ENCODE measurements around the gene PTCH2. TPM values are rescaled to one million over a fixed set of nuclear protein-coding genes. Genes with fewer than 3 reads are reported as not detected.
A peak's percentile ranks its signal among the peaks of the same experiment; 100 is the strongest.

Gene PTCH2
- total RNA-seq, 3 donors from 2014 or later, result 0.32 to 2.2 (median 1.3) TPM

DNA sequence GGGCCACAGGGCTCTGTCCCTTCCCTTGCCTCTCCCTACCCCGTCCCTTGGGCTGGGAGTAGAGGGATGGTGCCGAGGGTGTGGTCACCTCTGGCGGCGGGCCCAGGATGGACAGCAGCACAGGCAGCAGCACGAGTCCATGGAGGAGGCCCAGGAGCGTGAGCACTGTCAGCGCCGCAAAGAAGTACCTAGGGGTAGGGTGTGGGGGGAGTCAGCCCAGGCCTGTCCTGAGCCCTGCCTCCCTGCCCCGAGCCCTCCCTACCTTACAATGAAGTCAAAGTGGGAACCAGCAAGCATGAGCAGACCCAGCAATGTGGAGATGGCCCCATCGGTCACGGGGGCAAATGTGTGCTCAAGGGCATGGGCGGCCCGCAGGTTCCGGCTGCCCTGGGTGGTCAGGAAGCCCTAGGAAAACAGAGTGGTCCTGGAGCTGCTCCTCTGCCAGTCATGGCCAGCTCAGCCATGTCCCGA lies 20.0 kb downstream of the PTCH2 start:
- H3K27me3 ChIP-seq, result no peaks in the 10 kb centered on the region
- no peak overlapping the region for H3K4me3 ChIP-seq
- intact Hi-C loops (cut with DNase I; ENCODE audit: low total_unique reads), result no loop called here
- no peaks in the 10 kb centered on the region for H3K4me1 ChIP-seq
- H3K36me3 ChIP-seq, result no peaks in the 10 kb centered on the region
- peak overlapping the region in 1 of 2 donors; percentile 38 for H3K27ac ChIP-seq
- no peaks in the 10 kb centered on the region for H3K9me3 ChIP-seq
- TF ChIP-seq, protein P1, sequence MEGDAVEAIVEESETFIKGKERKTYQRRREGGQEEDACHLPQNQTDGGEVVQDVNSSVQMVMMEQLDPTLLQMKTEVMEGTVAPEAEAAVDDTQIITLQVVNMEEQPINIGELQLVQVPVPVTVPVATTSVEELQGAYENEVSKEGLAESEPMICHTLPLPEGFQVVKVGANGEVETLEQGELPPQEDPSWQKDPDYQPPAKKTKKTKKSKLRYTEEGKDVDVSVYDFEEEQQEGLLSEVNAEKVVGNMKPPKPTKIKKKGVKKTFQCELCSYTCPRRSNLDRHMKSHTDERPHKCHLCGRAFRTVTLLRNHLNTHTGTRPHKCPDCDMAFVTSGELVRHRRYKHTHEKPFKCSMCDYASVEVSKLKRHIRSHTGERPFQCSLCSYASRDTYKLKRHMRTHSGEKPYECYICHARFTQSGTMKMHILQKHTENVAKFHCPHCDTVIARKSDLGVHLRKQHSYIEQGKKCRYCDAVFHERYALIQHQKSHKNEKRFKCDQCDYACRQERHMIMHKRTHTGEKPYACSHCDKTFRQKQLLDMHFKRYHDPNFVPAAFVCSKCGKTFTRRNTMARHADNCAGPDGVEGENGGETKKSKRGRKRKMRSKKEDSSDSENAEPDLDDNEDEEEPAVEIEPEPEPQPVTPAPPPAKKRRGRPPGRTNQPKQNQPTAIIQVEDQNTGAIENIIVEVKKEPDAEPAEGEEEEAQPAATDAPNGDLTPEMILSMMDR (IDR thresholded peaks at IDR 0.05), result no peak
- TF ChIP-seq POLR2A (IDR thresholded peaks at IDR 0.05) (no peak), POLR2AphosphoS5 (IDR thresholded peaks at IDR 0.05) (no peak)
- DNase-seq (ENCODE audit: low spot score in 2 of 2), result no peak

DNA sequence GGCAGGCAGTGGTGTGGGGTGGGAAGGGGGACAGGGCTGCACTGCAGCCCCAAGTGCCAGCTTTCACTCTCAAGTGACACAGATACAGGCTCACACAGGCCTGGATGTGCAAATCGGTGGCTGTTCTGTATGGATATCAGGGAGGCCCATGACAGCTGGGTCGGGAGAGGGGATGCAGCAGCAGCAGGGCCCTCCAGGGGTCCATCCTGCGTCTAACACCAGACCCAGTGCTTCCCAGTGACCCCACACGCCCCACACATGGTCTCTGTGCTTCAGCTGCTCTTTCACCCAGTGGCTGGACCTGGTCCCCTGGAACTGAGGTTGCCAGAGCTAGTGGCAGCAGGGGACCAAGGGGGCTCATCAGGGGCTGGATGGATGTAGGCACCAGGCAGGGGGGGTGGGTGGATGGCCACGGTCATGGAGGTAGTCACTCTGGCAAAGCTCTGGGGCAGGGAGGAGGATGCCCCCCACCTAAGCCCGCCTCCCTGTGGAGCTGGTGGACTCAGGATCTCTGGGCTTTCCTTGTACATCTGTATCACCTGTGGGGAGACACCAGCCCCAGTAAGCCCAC lies 20.8 kb downstream of the PTCH2 start:
- no peaks in the 10 kb centered on the region for H3K4me1 ChIP-seq
- DNase-seq (ENCODE audit: low spot score in 2 of 2), result no peak
- intact Hi-C loops (cut with DNase I; ENCODE audit: low total_unique reads), result no loop called here

DNA sequence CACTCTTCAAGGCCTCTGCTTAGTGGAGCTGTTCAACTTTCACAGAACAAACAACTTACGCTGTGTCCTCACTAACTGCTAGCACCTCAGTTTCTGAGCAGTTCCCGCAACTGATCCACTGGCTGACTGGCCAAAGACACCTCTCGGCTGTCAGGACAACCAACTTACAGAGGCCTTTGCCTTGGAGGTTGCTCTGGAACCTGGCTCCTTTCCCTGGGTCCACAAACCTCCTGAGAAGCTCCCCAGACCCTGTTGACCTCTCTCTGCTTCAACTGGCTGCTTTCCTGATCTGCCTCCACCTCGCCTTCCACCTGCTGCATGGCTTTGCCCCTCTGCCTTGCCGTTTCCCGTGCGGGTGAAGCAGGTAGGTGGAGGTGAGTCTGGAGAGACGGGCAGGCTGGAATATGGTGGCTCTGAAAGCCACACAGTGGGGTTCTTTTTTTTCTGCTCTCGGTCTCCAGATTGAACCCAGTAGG lies 21.8 kb downstream of the PTCH2 start:
- no peak for DNase-seq (ENCODE audit: low spot score in 2 of 2)
- H3K9me3 ChIP-seq, result no peaks in the 10 kb centered on the region
- no peaks in the 10 kb centered on the region for H3K36me3 ChIP-seq
- H3K4me1 ChIP-seq, result no peaks in the 10 kb centered on the region
- H3K27ac ChIP-seq, result peak overlapping the region in 1 of 2 donors; percentile 99
- H3K27me3 ChIP-seq, result no peaks in the 10 kb centered on the region
- H3K4me3 ChIP-seq, result no peak overlapping the region
- intact Hi-C loops (cut with DNase I; ENCODE audit: low total_unique reads), result no loop called here
- TF ChIP-seq, protein P1 (IDR thresholded peaks at IDR 0.05), result no peak
- TF ChIP-seq POLR2A (IDR thresholded peaks at IDR 0.05), result no peak
- no peak for TF ChIP-seq POLR2AphosphoS5 (IDR thresholded peaks at IDR 0.05)

More for the DNA sequence above, 20.8 kb downstream of the PTCH2 start:
- Histone ChIP-seq H3K27me3 (no peaks in the 10 kb centered on the region), H3K36me3 (no peaks in the 10 kb centered on the region), H3K4me3 (no peak overlapping the region), H3K27ac (peak overlapping the region in 1 of 2 donors; percentile 38), H3K9me3 (no peaks in the 10 kb centered on the region)
- no peak for TF ChIP-seq POLR2A (IDR thresholded peaks at IDR 0.05)
- TF ChIP-seq POLR2AphosphoS5 (IDR thresholded peaks at IDR 0.05), result no peak
- TF ChIP-seq, protein P1 (IDR thresholded peaks at IDR 0.05), result no peak

DNA sequence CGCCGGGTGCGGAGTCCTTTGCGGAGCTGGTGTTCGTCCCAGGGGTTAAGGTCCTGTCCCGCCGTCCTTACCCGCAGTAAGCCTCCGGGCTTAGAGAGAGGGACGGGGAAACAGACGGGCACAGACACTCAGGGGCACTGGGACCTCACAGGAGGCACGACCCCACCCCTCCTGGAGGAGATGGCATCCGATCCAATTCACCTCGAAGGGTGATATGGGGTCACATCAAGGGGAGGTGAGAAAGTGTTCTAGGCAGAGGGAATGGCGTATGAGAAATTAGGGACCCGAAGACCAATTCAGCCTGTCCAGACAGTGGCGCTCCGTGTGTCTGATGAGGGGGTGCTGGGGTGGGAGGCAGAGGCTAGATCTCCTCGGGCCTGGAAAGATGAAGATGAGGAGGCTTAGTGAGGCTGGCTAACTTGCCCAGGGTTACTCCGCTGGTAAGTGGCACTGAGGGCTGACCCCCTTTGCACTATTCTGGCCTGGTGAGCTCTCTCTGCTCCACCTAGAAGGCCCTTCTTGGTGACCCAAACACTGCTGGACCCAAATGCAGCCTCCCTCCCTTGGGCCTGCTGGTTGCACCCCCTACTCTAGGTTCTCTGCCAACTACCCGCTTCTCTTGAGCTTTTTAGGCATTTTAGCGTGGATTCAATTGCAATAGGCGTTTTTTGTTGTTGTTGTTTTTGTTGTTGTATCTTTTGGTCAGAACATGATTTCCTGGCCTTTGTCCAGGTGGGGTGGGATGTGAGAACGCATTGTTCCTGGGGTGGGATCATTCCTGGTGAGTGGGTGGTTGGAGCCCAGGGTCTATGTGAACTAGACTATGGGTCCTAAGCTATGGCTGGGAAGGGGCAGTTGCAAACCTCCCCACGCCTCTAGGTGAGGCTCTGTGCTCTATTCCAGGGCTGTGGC lies 22.5 kb downstream of the PTCH2 start:
- Histone ChIP-seq H3K4me1 (no peaks in the 10 kb centered on the region), H3K9me3 (no peaks in the 10 kb centered on the region), H3K36me3 (no peaks in the 10 kb centered on the region), H3K27me3 (no peaks in the 10 kb centered on the region), H3K27ac (peak overlapping the region; percentile 96 to 99), H3K4me3 (peak overlapping the region; percentile 51 to 87 (median 59))
- intact Hi-C loops (cut with DNase I; ENCODE audit: low total_unique reads), result no loop called here
- TF ChIP-seq, protein P1 (IDR thresholded peaks at IDR 0.05), result no peak
- TF ChIP-seq POLR2AphosphoS5 (IDR thresholded peaks at IDR 0.05) (no peak), POLR2A (IDR thresholded peaks at IDR 0.05) (no peak)
- DNase-seq (ENCODE audit: low spot score in 2 of 2), result no peak
